Measurements from ENCODE around the gene LIPI. TPM values are rescaled to one million over a fixed set of nuclear protein-coding genes. Genes with fewer than 3 reads are reported as not detected.

The LIPI gene
- polyA plus RNA-seq, 1 of the 3 experiments (the other 2 are of a cell fraction), result not detected

DNA sequence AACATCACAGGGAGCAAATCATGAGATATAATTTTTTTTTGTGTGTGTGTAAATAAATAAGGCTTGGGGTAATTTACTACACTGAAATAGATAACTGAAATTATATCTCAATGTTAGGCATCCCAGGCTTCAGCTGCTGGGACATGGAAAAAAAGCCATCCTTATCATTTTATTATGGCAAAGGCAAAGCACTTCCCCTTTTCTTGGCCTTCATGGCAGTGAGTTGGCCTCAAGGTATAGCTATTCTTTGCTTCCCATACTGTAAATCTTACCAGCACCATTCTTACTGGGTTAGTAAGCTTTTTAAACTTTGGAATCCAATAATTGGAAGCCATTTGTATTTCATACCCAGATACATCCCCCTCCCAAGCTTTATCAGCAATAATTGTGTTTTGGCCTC is 34.2 kb upstream of the LIPI start:
- no peak overlapping the region for H3K4me3 ChIP-seq (ENCODE audit: low read depth in 2 of 2, low read length in 1 of 2)
- TF ChIP-seq, protein P1, sequence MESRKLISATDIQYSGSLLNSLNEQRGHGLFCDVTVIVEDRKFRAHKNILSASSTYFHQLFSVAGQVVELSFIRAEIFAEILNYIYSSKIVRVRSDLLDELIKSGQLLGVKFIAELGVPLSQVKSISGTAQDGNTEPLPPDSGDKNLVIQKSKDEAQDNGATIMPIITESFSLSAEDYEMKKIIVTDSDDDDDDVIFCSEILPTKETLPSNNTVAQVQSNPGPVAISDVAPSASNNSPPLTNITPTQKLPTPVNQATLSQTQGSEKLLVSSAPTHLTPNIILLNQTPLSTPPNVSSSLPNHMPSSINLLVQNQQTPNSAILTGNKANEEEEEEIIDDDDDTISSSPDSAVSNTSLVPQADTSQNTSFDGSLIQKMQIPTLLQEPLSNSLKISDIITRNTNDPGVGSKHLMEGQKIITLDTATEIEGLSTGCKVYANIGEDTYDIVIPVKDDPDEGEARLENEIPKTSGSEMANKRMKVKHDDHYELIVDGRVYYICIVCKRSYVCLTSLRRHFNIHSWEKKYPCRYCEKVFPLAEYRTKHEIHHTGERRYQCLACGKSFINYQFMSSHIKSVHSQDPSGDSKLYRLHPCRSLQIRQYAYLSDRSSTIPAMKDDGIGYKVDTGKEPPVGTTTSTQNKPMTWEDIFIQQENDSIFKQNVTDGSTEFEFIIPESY (IDR thresholded peaks at IDR 0.05; ENCODE audit: borderline replicate concordance, low read depth), result no peak
- TF ChIP-seq, protein P2, sequence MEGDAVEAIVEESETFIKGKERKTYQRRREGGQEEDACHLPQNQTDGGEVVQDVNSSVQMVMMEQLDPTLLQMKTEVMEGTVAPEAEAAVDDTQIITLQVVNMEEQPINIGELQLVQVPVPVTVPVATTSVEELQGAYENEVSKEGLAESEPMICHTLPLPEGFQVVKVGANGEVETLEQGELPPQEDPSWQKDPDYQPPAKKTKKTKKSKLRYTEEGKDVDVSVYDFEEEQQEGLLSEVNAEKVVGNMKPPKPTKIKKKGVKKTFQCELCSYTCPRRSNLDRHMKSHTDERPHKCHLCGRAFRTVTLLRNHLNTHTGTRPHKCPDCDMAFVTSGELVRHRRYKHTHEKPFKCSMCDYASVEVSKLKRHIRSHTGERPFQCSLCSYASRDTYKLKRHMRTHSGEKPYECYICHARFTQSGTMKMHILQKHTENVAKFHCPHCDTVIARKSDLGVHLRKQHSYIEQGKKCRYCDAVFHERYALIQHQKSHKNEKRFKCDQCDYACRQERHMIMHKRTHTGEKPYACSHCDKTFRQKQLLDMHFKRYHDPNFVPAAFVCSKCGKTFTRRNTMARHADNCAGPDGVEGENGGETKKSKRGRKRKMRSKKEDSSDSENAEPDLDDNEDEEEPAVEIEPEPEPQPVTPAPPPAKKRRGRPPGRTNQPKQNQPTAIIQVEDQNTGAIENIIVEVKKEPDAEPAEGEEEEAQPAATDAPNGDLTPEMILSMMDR (IDR thresholded peaks at IDR 0.05), result no peak
- TF ChIP-seq, protein P3, sequence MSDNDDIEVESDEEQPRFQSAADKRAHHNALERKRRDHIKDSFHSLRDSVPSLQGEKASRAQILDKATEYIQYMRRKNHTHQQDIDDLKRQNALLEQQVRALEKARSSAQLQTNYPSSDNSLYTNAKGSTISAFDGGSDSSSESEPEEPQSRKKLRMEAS (IDR thresholded peaks at IDR 0.05; ENCODE audit: low read depth), result no peak
- TF ChIP-seq SMC3 (IDR thresholded peaks at IDR 0.05; ENCODE audit: low read depth, low read length), result no peak
- DNase-seq, result no peak
- no peaks in the 10 kb centered on the region for H3K27me3 ChIP-seq (ENCODE audit: insufficient read depth)
- H2AFZ ChIP-seq (ENCODE audit: low read depth), result no peak overlapping the region
- no peak overlapping the region for H3K27ac ChIP-seq (ENCODE audit: low read depth in 2 of 2, low read length in 1 of 2)
- H3K79me2 ChIP-seq (ENCODE audit: insufficient read depth), result no peaks in the 10 kb centered on the region
- H3K9me3 ChIP-seq, result no peaks in the 10 kb centered on the region
- H3F3A ChIP-seq (replicated peaks; ENCODE audit: insufficient read depth), result no peaks in the 10 kb centered on the region
- CTCF ChIA-PET, result interaction anchor here (0.8 to 3.9 kb wide), 2 partner anchors 9 to 12 kb away, joined by 3 to 25 read pairs; no protein-coding TSS in a partner anchor
- H3K9me2 ChIP-seq, result no peaks in the 10 kb centered on the region
- no peaks in the 10 kb centered on the region for H4K20me1 ChIP-seq (ENCODE audit: insufficient read depth)
- no peak overlapping the region for H3K4me2 ChIP-seq
- POLR2A ChIA-PET, result no interaction called here
- H3K9ac ChIP-seq, result no peak overlapping the region
- H3K36me3 ChIP-seq (replicated peaks in 1 of 2; ENCODE audit: control insufficient read depth in 1 of 2, insufficient read depth in 2 of 2, low read length in 1 of 2), result no peaks in the 10 kb centered on the region
- H3K4me1 ChIP-seq (ENCODE audit: control insufficient read depth in 1 of 2, insufficient read depth in 2 of 2, low read depth in 1 of 2, low read length in 1 of 2), result peaks cover 0 to under 1% of the 10 kb centered on the region in 2 experiments; a peak in 1 of 4 replicates

DNA sequence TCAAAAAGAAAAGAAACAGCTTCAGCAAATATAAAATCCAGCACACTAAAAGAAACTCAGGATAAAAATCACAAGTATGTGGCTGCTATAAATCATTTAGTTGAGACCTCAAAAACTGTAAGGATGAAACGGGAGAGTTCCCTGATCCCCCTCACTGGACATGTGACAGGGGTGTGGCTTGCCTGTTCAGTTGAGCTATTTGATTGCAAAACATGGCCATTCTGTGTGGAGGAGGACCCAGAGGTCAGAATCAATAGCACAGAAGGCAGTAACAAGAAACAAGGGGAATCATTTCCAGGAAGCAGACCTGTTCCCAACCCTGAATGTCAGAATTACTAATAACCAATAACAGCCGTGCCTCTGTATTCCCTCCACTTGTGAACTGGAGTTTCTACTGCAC is 33.1 kb upstream of the LIPI start:
- CTCF ChIA-PET, result interaction anchor here (1.2 to 3.9 kb wide), 3 partner anchors 10 to 15 kb away, joined by 3 to 25 read pairs (median 4); no protein-coding TSS in a partner anchor
- H3K4me1 ChIP-seq (ENCODE audit: control insufficient read depth in 1 of 2, insufficient read depth in 2 of 2, low read depth in 1 of 2, low read length in 1 of 2), result peaks cover 0 to 5% of the 10 kb centered on the region in 2 experiments; a peak in 1 of 4 replicates

More for the DNA sequence above, 33.1 kb upstream of the LIPI start:
- no peaks in the 10 kb centered on the region for H3F3A ChIP-seq (replicated peaks; ENCODE audit: insufficient read depth)
- no peaks in the 10 kb centered on the region for H3K9me3 ChIP-seq
- no peak overlapping the region for H3K27ac ChIP-seq (ENCODE audit: low read depth in 2 of 2, low read length in 1 of 2)
- no peaks in the 10 kb centered on the region for H3K27me3 ChIP-seq (ENCODE audit: insufficient read depth)
- no peak overlapping the region for H3K4me3 ChIP-seq (ENCODE audit: low read depth in 2 of 2, low read length in 1 of 2)
- no peak for DNase-seq
- TF ChIP-seq FOXJ3 (CRISPR knock-in tag; IDR thresholded peaks at IDR 0.05), result no peak
- TF ChIP-seq SMC3 (IDR thresholded peaks at IDR 0.05; ENCODE audit: low read depth, low read length), result no peak
- no peak for TF ChIP-seq ELF1 (IDR thresholded peaks at IDR 0.05)
- no peak for TF ChIP-seq CHD2 (IDR thresholded peaks at IDR 0.05; ENCODE audit: low read length, partially characterized antibody)
- no peak for TF ChIP-seq TCF12 (IDR thresholded peaks at IDR 0.05)
- no peak for TF ChIP-seq FOXM1 (IDR thresholded peaks at IDR 0.05; ENCODE audit: low read depth)
- TF ChIP-seq TAF1 (IDR thresholded peaks at IDR 0.05; ENCODE audit: borderline replicate concordance, low read depth, low read length), result no peak
- TF ChIP-seq, protein P4, sequence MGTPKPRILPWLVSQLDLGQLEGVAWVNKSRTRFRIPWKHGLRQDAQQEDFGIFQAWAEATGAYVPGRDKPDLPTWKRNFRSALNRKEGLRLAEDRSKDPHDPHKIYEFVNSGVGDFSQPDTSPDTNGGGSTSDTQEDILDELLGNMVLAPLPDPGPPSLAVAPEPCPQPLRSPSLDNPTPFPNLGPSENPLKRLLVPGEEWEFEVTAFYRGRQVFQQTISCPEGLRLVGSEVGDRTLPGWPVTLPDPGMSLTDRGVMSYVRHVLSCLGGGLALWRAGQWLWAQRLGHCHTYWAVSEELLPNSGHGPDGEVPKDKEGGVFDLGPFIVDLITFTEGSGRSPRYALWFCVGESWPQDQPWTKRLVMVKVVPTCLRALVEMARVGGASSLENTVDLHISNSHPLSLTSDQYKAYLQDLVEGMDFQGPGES (IDR thresholded peaks at IDR 0.05; ENCODE audit: low read depth, low read length), result no peak
- TF ChIP-seq, protein P1 (IDR thresholded peaks at IDR 0.05; ENCODE audit: borderline replicate concordance, low read depth), result no peak
- TF ChIP-seq RXRA (IDR thresholded peaks at IDR 0.05; ENCODE audit: borderline replicate concordance, low read depth), result no peak
- no peak for TF ChIP-seq YY1 (IDR thresholded peaks at IDR 0.05; ENCODE audit: low read depth)
- no peak for TF ChIP-seq SIN3A (IDR thresholded peaks at IDR 0.05; ENCODE audit: borderline replicate concordance, low read depth, low read length)
- no peak for TF ChIP-seq MEF2A (IDR thresholded peaks at IDR 0.05; ENCODE audit: borderline replicate concordance, low read depth)
- TF ChIP-seq GABPA (IDR thresholded peaks at IDR 0.05; ENCODE audit: low read depth), result no peak
- TF ChIP-seq RAD21 (IDR thresholded peaks at IDR 0.05; ENCODE audit: low read length), result no peak
- no peak for TF ChIP-seq EP300 (IDR thresholded peaks at IDR 0.05; ENCODE audit: borderline replicate concordance in 1 of 2, low read depth in 1 of 2, low read length in 1 of 2)
- TF ChIP-seq MXI1 (IDR thresholded peaks at IDR 0.05; ENCODE audit: low read depth, low read length), result no peak
- TF ChIP-seq, protein P5, sequence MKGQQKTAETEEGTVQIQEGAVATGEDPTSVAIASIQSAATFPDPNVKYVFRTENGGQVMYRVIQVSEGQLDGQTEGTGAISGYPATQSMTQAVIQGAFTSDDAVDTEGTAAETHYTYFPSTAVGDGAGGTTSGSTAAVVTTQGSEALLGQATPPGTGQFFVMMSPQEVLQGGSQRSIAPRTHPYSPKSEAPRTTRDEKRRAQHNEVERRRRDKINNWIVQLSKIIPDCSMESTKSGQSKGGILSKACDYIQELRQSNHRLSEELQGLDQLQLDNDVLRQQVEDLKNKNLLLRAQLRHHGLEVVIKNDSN (IDR thresholded peaks at IDR 0.05; ENCODE audit: borderline replicate concordance, low read depth), result no peak
- no peak overlapping the region for H3K4me2 ChIP-seq
- no peak overlapping the region for H3K9ac ChIP-seq
- WGBS (ENCODE audit: low lambda C conversion rate), result 0% methylated on average over 2 of the region's 2 CpGs
- no peaks in the 10 kb centered on the region for H4K20me1 ChIP-seq (ENCODE audit: insufficient read depth)
- POLR2A ChIA-PET, result no interaction called here
- H3K36me3 ChIP-seq (replicated peaks in 1 of 2; ENCODE audit: control insufficient read depth in 1 of 2, insufficient read depth in 2 of 2, low read length in 1 of 2), result no peaks in the 10 kb centered on the region
- no peaks in the 10 kb centered on the region for H3K9me2 ChIP-seq
- H3K79me2 ChIP-seq (ENCODE audit: insufficient read depth), result no peaks in the 10 kb centered on the region
- H2AFZ ChIP-seq (ENCODE audit: low read depth), result no peak overlapping the region

All from SK-N-SH (cell line).